H1 (cell line): ENCODE data around the gene SCNN1A.

Experiments
- EZH2 ChIP-seq: fragments of 200-600 bp; sonication (generic); IDR thresholded peaks from 2 replicates; pipeline ENCODE4 v1.7.1; 2012; ENCODE audit warnings: low read depth, mild to moderate bottlenecking, moderate library complexity, low read length, inconsistent platforms; ENCODE audit not compliant: severe bottlenecking
- NRF1 ChIP-seq: IDR thresholded peaks from 2 replicates; pipeline ENCODE4 v1.6.1; 2011; ENCODE audit warnings: mild to moderate bottlenecking, low read depth, low read length, improper control_type of control experiment

DNA sequence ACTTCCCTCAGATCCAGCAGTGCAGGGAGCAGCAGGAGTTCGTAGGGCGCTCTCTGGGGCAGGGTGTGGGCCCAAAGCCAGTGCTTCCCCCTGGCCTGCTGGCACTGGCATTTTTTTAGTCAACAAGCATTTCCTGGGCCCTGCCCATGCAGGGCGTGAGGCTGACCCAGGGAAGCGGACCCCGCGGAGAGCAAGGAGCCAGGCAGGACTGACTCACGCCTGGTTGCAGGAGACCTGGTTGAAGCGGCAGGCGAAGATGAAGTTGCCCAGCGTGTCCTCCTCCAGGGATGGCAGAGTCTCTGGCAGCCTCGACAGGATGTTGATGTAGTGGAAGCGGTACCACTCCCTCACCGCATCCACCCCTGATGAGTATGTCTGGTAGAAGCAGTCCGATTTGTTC, 13.5 kb downstream of the SCNN1A start:
- TF ChIP-seq NRF1 (no peak), EZH2 (no peak)
